K562 (cell line): ENCODE measurements around the gene NRCAM. TPM values are rescaled to one million over a fixed set of nuclear protein-coding genes. Genes with fewer than 3 reads are reported as not detected.

Source experiments
- ATAC-seq: fragments of 200-7000 bp; cut with Tn5 transposase; 3 replicates; pipeline ENCODE4 v1.9.1; 2020; ENCODE audit warnings: moderate library complexity
- BruUV-seq: library from RNA; stranded (reverse); fragments of 400-500 nt; replicated peaks from 2 replicates; lab custom pipeline; 2021; lab: Mats Ljungman, UMichigan
- CTCF ChIA-PET: fragments of 300-600 bp; formaldehyde crosslinking; extraction: SDS; loops from one replicate; lab custom pipeline; 2021; ENCODE audit warnings: low intra/inter-chr PET ratio; lab: Yijun Ruan, JAX
- POLR2A ChIA-PET: fragments of 300-600, 350-650 bp; sonication (Branson Sonifier 250); formaldehyde crosslinking; extraction: SDS; loops from one replicate; lab custom pipeline; 2021; ENCODE audit warnings: antibody characterized with exemption, inconsistent platforms; lab: Yijun Ruan, JAX
- DNase-seq, 4 experiments: peaks; one replicate each; pipeline versions ENCODE4 v3.0.0 to v3.0.0-alpha.2; 2011 to 2018; ENCODE audit warnings: low spot score in 3 of 4, mixed read lengths in 3 of 4; ENCODE audit errors: extremely low read depth in 1 of 4
- FAIRE-seq: peaks from 2 replicates; lab custom pipeline; 2011; peaks lifted over from hg19 to GRCh38; lab: Jason Lieb, UNC
- H2AFZ ChIP-seq: 2 replicates; pipeline ENCODE4 v1.6.0; 2011; ENCODE audit warnings: low read depth, low read length, control low read depth, inconsistent platforms
- H3K27ac ChIP-seq: fragments of 200-600 bp; 3 replicates; pipeline ENCODE4 v1.8.0; 2011; ENCODE audit warnings: low read depth, mild to moderate bottlenecking, control low read depth, inconsistent platforms, low read length, moderate library complexity, mixed read lengths; ENCODE audit errors: extremely low read depth
- H3K27me3 ChIP-seq, 2 experiments: fragments of 300-600 bp in 1 of 2; 2 replicates in 1 of 2; 3 replicates in 1 of 2; pipeline versions ENCODE4 v1.6.0 to v1.8.0; 2011; ENCODE audit warnings: inconsistent platforms in 2 of 2, low read length in 2 of 2, mild to moderate bottlenecking in 1 of 2, mixed read lengths in 1 of 2, moderate library complexity in 1 of 2; ENCODE audit not compliant: control insufficient read depth in 2 of 2, insufficient read depth in 2 of 2
- H3K36me3 ChIP-seq: fragments of 300-600 bp; 3 replicates; pipeline ENCODE4 v1.8.0; 2011; ENCODE audit warnings: mild to moderate bottlenecking, low read length, inconsistent platforms; ENCODE audit not compliant: control insufficient read depth, insufficient read depth
- H3K4me1 ChIP-seq, 2 experiments: fragments of 200-600 bp in 1 of 2; replicated peaks in 1 of 2; 2 replicates in 1 of 2; 3 replicates in 1 of 2; pipeline versions ENCODE4 v1.5.1 to v1.8.0; 2011; ENCODE audit warnings: inconsistent platforms in 2 of 2, low read length in 2 of 2, mild to moderate bottlenecking in 1 of 2, mixed read lengths in 1 of 2, moderate library complexity in 1 of 2; ENCODE audit not compliant: control insufficient read depth in 2 of 2, insufficient read depth in 2 of 2
- H3K4me2 ChIP-seq: 2 replicates; pipeline ENCODE4 v1.6.1; 2011; ENCODE audit warnings: low read length, control low read depth, inconsistent platforms, mixed read lengths; ENCODE audit not compliant: insufficient read depth
- H3K4me3 ChIP-seq: fragments of 200-600 bp; sonication (generic), shearing (Covaris generic); 2 replicates; pipeline ENCODE4 v1.5.1; 2016; ENCODE audit warnings: control low read depth, inconsistent platforms
- H3K79me2 ChIP-seq: fragments of 200-600 bp; 3 replicates; pipeline ENCODE4 v1.8.0; 2011; ENCODE audit warnings: low read length, inconsistent platforms; ENCODE audit not compliant: control insufficient read depth, insufficient read depth
- H3K9ac ChIP-seq, 2 experiments: 2 replicates each; pipeline versions ENCODE4 v1.6.0 to v1.6.1; 2011; ENCODE audit warnings: low read depth in 2 of 2, low read length in 2 of 2, control low read depth in 1 of 2, inconsistent platforms in 1 of 2, mild to moderate bottlenecking in 1 of 2, mixed read lengths in 1 of 2; ENCODE audit not compliant: insufficient read depth in 1 of 2
- H3K9me1 ChIP-seq: one replicate; pipeline ENCODE4 v1.6.0; 2011; ENCODE audit warnings: inconsistent platforms, mild to moderate bottlenecking, low read length, moderate library complexity; ENCODE audit not compliant: control insufficient read depth, insufficient read depth
- H3K9me3 ChIP-seq: replicated peaks from 2 replicates; pipeline ENCODE4 v1.5.1; 2011; ENCODE audit warnings: low read depth, low read length, inconsistent platforms; ENCODE audit not compliant: control insufficient read depth, insufficient read depth
- H4K20me1 ChIP-seq: replicated peaks from 2 replicates; pipeline ENCODE4 v1.6.1; 2011; ENCODE audit warnings: low read length, inconsistent platforms, mixed read lengths; ENCODE audit not compliant: control insufficient read depth, insufficient read depth
- CTBP1 ChIP-seq: fragments of 450-650 bp; IDR thresholded peaks from 2 replicates; pipeline ENCODE4 v1.6.1; 2016; ENCODE audit warnings: borderline replicate concordance
- GTF2A2 ChIP-seq: IDR thresholded peaks from 2 replicates; pipeline ENCODE4 v1.6.1; 2016; ENCODE audit warnings: mild to moderate bottlenecking, missing genetic modification characterization, missing compliant biosample characterization
- NFE2 ChIP-seq: IDR thresholded peaks from 2 replicates; pipeline ENCODE4 v1.6.1; 2014; ENCODE audit warnings: antibody characterized with exemption, low read depth
- NFE2L1 ChIP-seq: fragments of 450-650 bp; IDR thresholded peaks from 2 replicates; pipeline ENCODE4 v1.6.1; 2016; ENCODE audit warnings: missing genetic modification characterization, low read depth, mild to moderate bottlenecking, missing compliant biosample characterization, moderate library complexity, borderline replicate concordance
- SRSF1 ChIP-seq: fragments of 200-400 bp; formaldehyde crosslinking; IDR thresholded peaks from 2 replicates; pipeline ENCODE4 v1.6.1; 2017; ENCODE audit warnings: mild to moderate bottlenecking, low read depth, low read length, moderate library complexity
- TAF1 ChIP-seq: IDR thresholded peaks from 2 replicates; pipeline ENCODE4 v1.6.1; 2011; ENCODE audit warnings: mild to moderate bottlenecking, low read length, moderate library complexity; ENCODE audit not compliant: insufficient read depth, control insufficient read depth, severe bottlenecking; ENCODE audit errors: extremely low read depth
- THRAP3 ChIP-seq: fragments of 450-650 bp; IDR thresholded peaks from 2 replicates; pipeline ENCODE4 v1.6.1; 2016; ENCODE audit warnings: mild to moderate bottlenecking, inconsistent platforms, borderline replicate concordance
- VEZF1 ChIP-seq: fragments of 200-800 bp; sonication (Bioruptor generic); IDR thresholded peaks from 2 replicates; pipeline ENCODE4 v1.6.1; 2017; ENCODE audit warnings: missing genetic modification characterization, missing compliant biosample characterization
- ZBTB5 ChIP-seq: fragments of 450-650 bp; IDR thresholded peaks from 2 replicates; pipeline ENCODE4 v1.6.1; 2017; ENCODE audit warnings: antibody characterized with exemption
- ZC3H11A ChIP-seq: IDR thresholded peaks from 2 replicates; pipeline ENCODE4 v1.6.1; 2012; ENCODE audit warnings: low read depth, low read length, improper control_type of control experiment
- ZFP1 ChIP-seq: fragments of 450-650 bp; formaldehyde crosslinking; IDR thresholded peaks from 2 replicates; pipeline ENCODE4 v1.4.0; 2020; ENCODE audit warnings: mild to moderate bottlenecking, mixed read lengths
- ZNF316 ChIP-seq: fragments of 450-650 bp; IDR thresholded peaks from 2 replicates; pipeline ENCODE4 v1.6.1; 2016
- ZNF324 ChIP-seq: fragments of 250-450 bp; sonication (Bioruptor Pico); IDR thresholded peaks from 2 replicates; pipeline ENCODE4 v1.4.0; 2020; ENCODE audit warnings: mild to moderate bottlenecking
- ZNF384 ChIP-seq: IDR thresholded peaks from 2 replicates; pipeline ENCODE4 v1.6.1; 2012; ENCODE audit warnings: low read depth, low read length, improper control_type of control experiment
- ZNF740 ChIP-seq, 3 experiments: fragments of 200-800 bp in 1 of 3; sonication (Bioruptor generic) in 1 of 3; sonication (generic) in 1 of 3; formaldehyde crosslinking in 1 of 3; IDR thresholded peaks; 2 replicates each; pipeline versions ENCODE4 v1.6.1 to v1.8.0; 2016 to 2022; ENCODE audit warnings: mild to moderate bottlenecking in 2 of 3, missing compliant biosample characterization in 2 of 3, missing genetic modification characterization in 2 of 3, missing genetic modification reagents in 1 of 3
- ZZZ3 ChIP-seq: fragments of 450-650 bp; IDR thresholded peaks from 2 replicates; pipeline ENCODE4 v1.6.1; 2016; ENCODE audit warnings: antibody characterized with exemption, mild to moderate bottlenecking, moderate library complexity
- WGBS: fragments of 100-300 bp; shearing (Covaris generic); methylation state at CpG from one replicate; pipeline ENCODE4 v1.1.6; 2016; ENCODE audit warnings: low coverage, mixed read lengths; ENCODE audit not compliant: insufficient coverage; ENCODE audit errors: missing lambda C conversion rate; 5-methylcytosine and 5-hydroxymethylcytosine counted together
- in situ Hi-C: fragments of 300-500 bp; cut with MboI; formaldehyde crosslinking; loops from 4 replicates; pipeline ENCODE4 v1.15.0; 2018; ENCODE audit warnings: inconsistent platforms, mixed read lengths
- intact Hi-C: fragments of 100-400 bp; cut with micrococcal nuclease; formaldehyde crosslinking; loops from 2 replicates; pipeline ENCODE4 v1.14.2; 2022
- polyA plus RNA-seq, 8 experiments: library from polyadenylated mRNA; depleted of rRNA in 4 of 8; stranded (reverse) in 5 of 8; unstranded in 3 of 8; fragments of >200 nt; fragmentation: Nextera tagmentation in 2 of 8; fragmentation: Illumina TruSeq in 1 of 8; extraction: Ambion mirVana in 2 of 8; extraction: Trizol in 1 of 8; gene quantifications; 2 replicates each; pipeline versions ENCODE4 v1.2.1 to v1.2.3, GENCODE V29; 2011 to 2014; ENCODE audit warnings: inconsistent platforms in 1 of 8, missing spikeins in 1 of 8
- total RNA-seq, 7 experiments: library from RNA; depleted of rRNA in 6 of 7; stranded (reverse); fragments of >200 nt in 6 of 7; fragmentation: Illumina TruSeq in 2 of 7; extraction: Trizol in 2 of 7; gene quantifications; 2 replicates each; pipeline versions ENCODE4 v1.2.1 to v1.2.3, GENCODE V29; 2011 to 2021; ENCODE audit warnings: low replicate concordance in 1 of 7

NRCAM gene
- total and polyA plus RNA-seq, 9 of the 15 experiments (the other 6 are each of a cell fraction or from before 2014, with no cell fraction given) = 0.03 to 0.54 (median 0.12) TPM; not detected in 1

GRCh38 chr7:108268200-108268820, 187.9 kb downstream of the NRCAM start:
- ChIA-PET POLR2A (interaction anchor here (1.0 kb wide), 1 partner anchor 527 kb away, joined by 3 read pairs; no protein-coding TSS in a partner anchor), CTCF (no interaction called here)
- in situ Hi-C loops = no loop called here
- Histone ChIP-seq H3K27me3 (peaks cover 3 to 8% of the 10 kb centered on the region in 2 experiments; a peak in 2 of 5 replicates), H4K20me1 (no peaks in the 10 kb centered on the region), H3K9ac (no peak overlapping the region), H3K4me3 (no peak overlapping the region), H3K4me2 (no peak overlapping the region), H2AFZ (no peak overlapping the region), H3K27ac (no peak overlapping the region), H3K79me2 (no peaks in the 10 kb centered on the region), H3K9me3 (no peaks in the 10 kb centered on the region), H3K9me1 (no peaks in the 10 kb centered on the region), H3K4me1 (no peaks in the 10 kb centered on the region; a peak in 1 of 5 replicates), H3K36me3 (no peaks in the 10 kb centered on the region)
- intact Hi-C loops = loop anchor here (10.0 kb wide), 1 partner anchor 84 kb away; no protein-coding TSS in a partner anchor
- BruUV-seq = no TSS peak
- FAIRE-seq = no peak
- TF ChIP-seq SRSF1 (no peak), THRAP3 (no peak), NFE2L1 (no peak), ZNF324 (no peak), TAF1 (no peak), ZNF740 (CRISPR knock-in tag; IDR thresholded peaks at IDR 0.05) (no peak), ZNF740 (tag; IDR thresholded peaks at IDR 0.05) (0 out of 4 replicates have a peak, but pooled peaks of 1 of the 2 experiments have one; percentile 50), ZZZ3 (no peak), ZFP1 (CRISPR knock-in tag) (no peak), ZNF384 (no peak), ZBTB5 (no peak), ZC3H11A (no peak), CTBP1 (no peak), NFE2 (no peak), GTF2A2 (tag) (no peak), ZNF316 (peak; percentile 21; the same call in 1 of the 2 replicates), VEZF1 (peak; percentile 66)
- ATAC-seq = no peak
- WGBS = 7% methylated on average over 6 of the region's 6 CpGs
- no peak for DNase-seq
